Colonic mucosa (tissue), 4 donors: Measurements from ENCODE around the gene DST. TPM values are rescaled to one million over a fixed set of nuclear protein-coding genes. Genes with fewer than 3 reads are reported as not detected.

Source experiments
- DNase-seq: peaks from one replicate; pipeline ENCODE4 v3.0.0-alpha.2; 2020
- H3K27ac ChIP-seq: fragments of 200-600 bp; one replicate; pipeline ENCODE4 v1.8.0; 2021
- H3K27me3 ChIP-seq: fragments of 200-600 bp; one replicate; pipeline ENCODE4 v1.8.0; 2021
- H3K36me3 ChIP-seq: fragments of 200-600 bp; one replicate; pipeline ENCODE4 v1.8.0; 2021
- H3K4me1 ChIP-seq: fragments of 200-600 bp; one replicate; pipeline ENCODE4 v1.8.0; 2021; ENCODE audit warnings: mild to moderate bottlenecking
- H3K4me3 ChIP-seq: fragments of 200-600 bp; one replicate; pipeline ENCODE4 v1.8.0; 2021
- H3K9ac ChIP-seq, 2 donors: one replicate each; pipeline ENCODE4 v1.7.0; 2013; ENCODE audit warnings: control low read depth in 2 of 2, low read depth in 2 of 2, low read length in 2 of 2
- H3K9me3 ChIP-seq: fragments of 200-600 bp; one replicate; pipeline ENCODE4 v1.8.0; 2021
- CTCF ChIP-seq: fragments of 200-600 bp; IDR thresholded peaks from one replicate; pipeline ENCODE4 v1.8.0; 2022; ENCODE audit warnings: antibody characterized with exemption, mild to moderate bottlenecking
- intact Hi-C: fragments of 100-400 bp; cut with DNase I; formaldehyde crosslinking; loops from one replicate; pipeline ENCODE4 v1.14.1; 2022
- total RNA-seq, 2 donors: library from RNA; stranded (reverse); fragmentation: NEBNext Ultra II Directional in 1 of 2; extraction: Animal tissue kit (Norgen Biotek cat#: 25700) in 1 of 2; gene quantifications; one replicate each; pipeline ENCODE4 v1.2.1, GENCODE V29; 2021
- donor health status: healthy.
- donor health status: DM: no; HTN: no; CAD: no.
- donor health status: DM: no; HTN: no; CAD: no.

DST gene
- total RNA-seq, 2 donors from 2014 or later, result 115 to 197 TPM

GRCh38 chr6:56419191-56419590 lies 223.5 kb downstream of the DST start:
- Histone ChIP-seq H3K27me3 (no peaks in the 10 kb centered on the region), H3K4me3 (no peak overlapping the region), H3K27ac (no peak overlapping the region), H3K36me3 (no peaks in the 10 kb centered on the region), H3K4me1 (no peaks in the 10 kb centered on the region), H3K9me3 (no peaks in the 10 kb centered on the region), H3K9ac (no peak overlapping the region)
- intact Hi-C loops, result no loop called here
- DNase-seq, result no peak
- no peak for TF ChIP-seq CTCF

DNA sequence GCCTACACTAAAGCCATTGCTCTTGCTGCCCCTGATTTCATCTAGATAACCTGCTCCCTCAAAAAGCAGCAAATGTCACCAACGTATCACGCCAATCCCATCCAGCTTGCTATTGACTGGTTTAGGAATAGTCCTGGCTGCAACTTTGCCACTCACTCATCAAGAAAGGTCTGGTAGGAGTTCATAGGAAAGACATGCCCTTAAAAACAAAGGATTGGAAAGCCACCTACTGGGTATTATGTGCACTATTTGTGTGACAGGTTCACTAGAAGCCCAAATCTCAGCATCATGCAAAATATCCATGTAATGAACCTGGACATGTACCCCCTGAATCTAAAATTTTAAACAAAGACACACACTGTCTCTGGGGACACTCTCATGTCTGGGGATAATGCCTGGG lies 224.9 kb downstream of the DST start:
- intact Hi-C loops, result no loop called here

DNA sequence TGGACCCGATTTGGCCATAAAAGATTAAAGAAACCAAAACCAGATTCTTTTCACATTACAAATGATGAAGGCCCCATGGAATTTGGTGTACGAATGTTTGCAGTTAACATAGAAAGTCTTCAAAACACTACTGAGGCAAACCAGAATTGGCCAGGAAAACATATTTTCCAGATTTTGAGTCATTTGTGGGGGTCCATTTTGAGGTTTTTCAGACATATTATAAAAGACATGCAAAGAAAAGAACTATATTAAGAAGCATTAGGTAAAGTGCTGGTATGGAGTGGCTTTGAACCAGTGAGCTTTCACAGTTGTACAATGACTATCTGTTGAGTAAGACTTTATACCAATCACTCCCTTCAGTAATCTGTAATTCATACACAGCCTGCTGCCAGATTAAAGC lies 226.4 kb downstream of the DST start:
- Histone ChIP-seq H3K36me3 (no peaks in the 10 kb centered on the region), H3K4me1 (no peaks in the 10 kb centered on the region), H3K4me3 (no peak overlapping the region), H3K9ac (no peak overlapping the region), H3K9me3 (no peaks in the 10 kb centered on the region), H3K27me3 (no peaks in the 10 kb centered on the region), H3K27ac (no peak overlapping the region)
- intact Hi-C loops, result no loop called here
- TF ChIP-seq CTCF, result no peak
- no peak for DNase-seq

More for the DNA sequence above, 224.9 kb downstream of the DST start:
- H3K36me3 ChIP-seq, result no peaks in the 10 kb centered on the region
- H3K27ac ChIP-seq, result no peak overlapping the region
- H3K9me3 ChIP-seq, result no peaks in the 10 kb centered on the region
- no peak for TF ChIP-seq CTCF
- no peaks in the 10 kb centered on the region for H3K4me1 ChIP-seq
- no peaks in the 10 kb centered on the region for H3K27me3 ChIP-seq
- H3K4me3 ChIP-seq, result no peak overlapping the region
- no peak overlapping the region for H3K9ac ChIP-seq
- no peak for DNase-seq

DNA sequence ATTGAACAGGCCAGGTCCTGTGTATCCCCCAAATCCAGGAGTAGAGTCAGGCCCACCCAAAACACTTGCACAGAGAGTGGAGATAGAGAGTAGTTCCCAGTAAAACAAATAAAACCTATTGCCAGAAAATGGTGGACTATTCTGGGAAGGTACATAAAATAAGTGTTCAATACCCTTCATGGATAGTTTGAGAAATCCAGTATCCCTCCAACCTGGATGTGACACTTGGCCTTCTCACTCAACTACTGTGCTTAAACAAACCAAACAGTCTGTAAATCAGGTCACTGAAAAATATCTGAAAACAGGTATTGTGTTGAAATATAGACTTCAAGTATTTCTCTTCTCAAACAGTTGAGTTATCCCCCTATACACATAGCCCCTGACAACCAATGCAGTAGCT lies 233.7 kb downstream of the DST start:
- Histone ChIP-seq H3K4me1 (no peaks in the 10 kb centered on the region), H3K36me3 (no peaks in the 10 kb centered on the region), H3K9ac (no peak overlapping the region), H3K27ac (no peak overlapping the region), H3K9me3 (no peaks in the 10 kb centered on the region), H3K4me3 (no peak overlapping the region), H3K27me3 (no peaks in the 10 kb centered on the region)
- intact Hi-C loops, result no loop called here
- no peak for TF ChIP-seq CTCF
- no peak for DNase-seq
